ENCODE data around the gene ACOT7.
A peak's percentile ranks its signal among the peaks of the same experiment; 100 is the strongest.

The ACOT7 gene

GRCh38 chr1:6360117-6360496 is 33.5 kb downstream of the ACOT7 start:
- no peak for DNase-seq

DNA sequence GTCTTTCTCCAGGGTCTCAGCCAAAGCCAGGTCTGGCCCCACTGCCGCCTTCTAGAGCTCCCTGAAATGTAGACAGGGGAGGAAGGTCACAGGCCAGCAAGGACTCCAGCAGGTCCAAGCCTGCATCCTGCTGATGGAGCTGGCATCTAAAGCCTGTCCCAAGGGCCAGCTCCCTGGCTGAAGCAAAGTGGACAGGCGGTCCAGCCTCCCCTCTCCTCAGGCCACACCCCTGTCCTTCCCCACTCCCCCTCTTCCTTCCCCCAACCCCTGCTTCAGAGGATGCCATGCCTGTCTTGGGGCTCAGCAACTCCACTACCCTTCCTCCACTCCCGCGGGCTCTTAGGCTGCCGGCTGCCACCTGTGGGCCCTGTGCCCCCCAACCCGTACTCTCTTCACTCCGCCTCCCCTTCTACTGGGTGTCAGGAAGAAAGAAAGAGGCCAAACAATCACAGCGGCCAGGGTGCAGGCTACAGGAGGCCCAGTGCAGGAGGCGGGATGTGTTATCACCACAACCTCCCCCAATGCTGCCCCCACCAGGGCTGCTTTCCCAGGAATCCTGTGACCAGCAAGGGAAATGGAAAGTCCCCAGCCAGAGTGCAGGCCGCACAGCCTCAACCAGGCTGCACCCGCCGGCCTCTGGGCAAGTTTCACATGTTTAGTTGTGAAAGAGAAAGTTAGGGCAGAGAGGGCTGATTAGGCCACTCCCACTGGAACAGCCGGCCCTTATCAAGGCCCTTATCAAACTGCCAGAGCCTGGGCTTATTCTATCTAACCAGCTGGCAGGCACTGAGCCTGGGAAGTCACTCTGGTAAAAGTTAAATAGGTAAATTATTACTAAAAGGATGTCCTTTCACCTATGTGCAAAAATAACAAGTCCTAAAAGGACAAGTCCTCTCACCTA is 34.1 kb downstream of the ACOT7 start:
- peak; percentile 20 for DNase-seq

GRCh38 chr1:6358757-6359201 is 34.8 kb downstream of the ACOT7 start:
- DNase-seq, result peak; percentile 38

- no peak for DNase-seq
Observed at GRCh38 chr1:6358144-6358624, 35.4 kb downstream of the ACOT7 start.

DNA sequence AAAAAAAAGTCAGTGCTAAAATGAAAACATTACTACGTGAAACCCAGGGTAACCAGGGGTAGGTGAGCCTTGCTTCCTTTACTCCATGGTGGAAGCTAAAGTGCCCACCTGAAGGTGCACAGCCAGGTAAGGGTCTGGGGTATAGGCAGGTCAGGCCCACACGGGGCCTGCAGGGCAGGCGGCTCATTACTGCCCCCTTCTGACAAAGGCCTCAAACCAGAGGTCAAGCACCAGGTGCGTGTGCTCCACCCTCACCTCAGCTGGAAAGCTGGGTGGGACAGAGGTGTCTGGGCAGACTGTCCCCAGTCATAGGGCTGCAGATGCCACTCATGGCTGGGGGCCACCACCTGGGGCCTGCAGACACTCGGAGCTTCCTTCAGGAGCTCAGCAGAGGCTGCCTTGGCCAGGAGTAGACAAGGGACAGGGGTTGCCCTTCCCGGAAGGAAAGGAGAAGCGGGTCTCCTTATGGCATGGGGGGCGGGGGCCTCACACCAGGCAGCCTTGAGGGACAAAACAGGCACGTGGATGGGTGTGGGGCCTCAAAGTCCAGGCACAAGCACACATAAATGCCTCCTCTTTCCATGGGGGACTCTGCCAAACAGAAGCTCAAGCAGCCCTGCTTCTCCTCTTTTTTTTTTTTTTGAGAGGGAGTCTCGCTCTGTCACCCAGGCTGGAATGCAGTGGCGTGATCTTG is 36.2 kb downstream of the ACOT7 start:
- DNase-seq, result no peak

GRCh38 chr1:6355621-6356020 is 37.9 kb downstream of the ACOT7 start:
- no peak for DNase-seq

GRCh38 chr1:6354659-6355317 is 38.8 kb downstream of the ACOT7 start:
- DNase-seq, result no peak

GRCh38 chr1:6353955-6354658 is 39.5 kb downstream of the ACOT7 start:
- no peak for DNase-seq

- no peak for DNase-seq
Observed at GRCh38 chr1:6353619-6353954, 40.0 kb downstream of the ACOT7 start.

DNA sequence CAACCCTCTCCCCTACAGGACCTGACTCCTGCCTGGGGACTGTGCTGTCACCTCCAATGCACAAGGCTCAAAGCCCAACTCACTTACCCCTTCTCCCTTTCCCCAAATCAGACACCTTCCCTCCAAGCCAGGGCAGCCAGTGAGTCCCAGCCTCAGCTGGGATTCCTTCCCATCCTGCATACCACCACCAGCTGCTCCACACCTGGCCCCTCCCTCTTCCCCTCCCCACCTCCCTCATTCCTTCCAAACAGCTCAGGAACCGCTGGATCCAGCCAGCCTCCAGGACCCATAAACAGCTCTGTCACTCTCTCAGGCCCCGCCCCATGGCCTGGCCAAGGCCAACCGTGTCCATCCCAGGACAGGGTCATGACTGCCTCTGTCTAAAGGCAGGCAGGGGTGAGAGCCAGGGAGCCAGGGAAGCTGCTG is 41.4 kb downstream of the ACOT7 start:
- no peak for DNase-seq

DNA sequence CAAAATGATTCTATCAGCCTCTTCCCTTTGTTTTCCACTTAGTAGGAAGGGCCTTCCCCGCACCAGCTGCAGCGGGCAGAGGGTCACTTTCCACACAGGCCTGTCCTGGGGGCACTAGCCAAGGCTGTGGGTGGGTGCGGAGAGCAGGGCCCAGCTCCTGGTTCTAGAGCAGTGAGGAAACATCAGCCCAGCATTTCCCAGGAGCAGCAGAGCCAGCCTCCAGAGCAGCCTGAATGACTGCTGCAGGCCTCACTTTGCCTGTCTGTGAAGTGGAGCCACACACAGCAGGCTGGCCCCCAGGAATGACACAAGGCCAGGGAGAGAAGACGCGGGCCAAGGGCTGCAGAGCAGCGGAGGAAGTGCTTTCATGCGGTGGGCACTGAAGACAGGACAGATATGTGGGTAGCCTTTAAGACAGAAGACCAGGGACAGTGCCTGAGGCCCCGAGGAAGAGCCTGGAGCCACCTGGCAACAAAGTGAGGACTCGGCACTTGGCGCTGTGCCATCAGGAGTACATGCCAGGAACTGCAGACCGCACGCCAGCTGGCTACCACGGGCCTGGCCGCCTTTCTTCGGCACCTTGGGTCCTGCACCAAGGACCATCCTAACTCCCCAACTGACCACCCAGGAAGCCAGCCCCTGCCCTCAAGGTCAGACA is 42.0 kb downstream of the ACOT7 start:
- no peak for DNase-seq

DNA sequence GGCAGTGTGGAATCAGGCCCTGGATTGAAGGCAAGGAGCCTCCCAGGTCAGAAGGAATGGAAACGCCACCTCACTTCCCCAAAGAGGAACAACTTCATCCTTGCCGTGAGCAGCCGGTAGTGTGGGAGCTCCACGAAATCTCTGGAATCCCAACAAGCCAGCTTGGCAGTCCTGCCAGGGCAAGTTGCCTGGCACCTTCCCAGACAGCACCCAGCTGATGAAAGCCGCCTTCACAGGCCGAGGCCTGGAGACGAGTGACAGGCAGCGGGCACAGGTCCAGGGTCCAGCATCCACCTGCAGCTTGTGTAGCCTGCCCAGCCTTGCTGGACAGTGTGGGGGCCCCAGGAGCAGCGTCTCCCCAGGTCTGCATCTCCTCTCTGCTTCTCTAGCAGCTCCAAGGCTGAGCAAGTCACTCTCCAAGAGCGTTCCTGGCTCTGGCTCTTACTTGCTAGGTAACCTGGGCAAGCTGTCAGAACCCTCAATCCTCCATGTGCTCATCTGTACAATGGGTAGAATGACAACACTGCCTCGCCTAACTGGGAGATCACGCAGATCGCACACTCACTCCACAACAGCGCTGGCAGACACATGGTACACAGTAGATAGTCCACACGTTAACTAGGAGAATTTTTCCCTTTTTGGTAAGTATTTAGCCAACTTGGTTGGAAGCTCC is 43.0 kb downstream of the ACOT7 start:
- DNase-seq, result no peak

DNA sequence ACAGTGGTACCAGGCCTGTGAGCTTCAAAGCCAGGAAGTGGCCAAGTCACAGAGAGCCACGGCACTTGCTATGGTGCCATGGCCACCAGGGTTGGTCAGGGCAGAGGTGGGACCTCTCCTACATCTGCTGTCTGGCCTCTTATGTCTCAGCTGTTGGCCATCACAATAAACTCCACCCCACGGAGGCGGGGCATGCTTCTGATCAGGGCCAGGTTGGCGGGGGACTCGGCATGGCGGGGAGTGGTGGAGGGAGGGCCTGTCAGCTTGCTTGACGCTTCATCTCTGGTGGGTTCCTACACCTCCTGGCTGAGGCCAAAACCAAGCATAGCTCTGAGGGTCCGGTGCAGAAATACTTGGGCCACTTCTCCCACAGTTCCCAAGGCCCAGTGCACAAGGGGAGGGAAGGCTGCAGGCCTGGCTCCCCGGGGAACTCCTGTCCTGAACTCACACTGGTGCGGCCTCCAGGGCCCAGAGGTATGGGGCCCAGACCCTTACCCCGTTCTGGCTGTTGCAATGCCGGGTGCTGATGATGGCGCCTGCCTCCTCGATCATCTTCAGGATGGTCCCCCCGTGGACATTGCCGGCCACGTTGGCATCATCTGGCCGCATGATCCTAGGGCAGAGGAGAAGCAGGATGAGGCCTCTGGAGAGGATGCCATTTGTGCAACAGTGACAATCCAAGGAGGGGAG is 44.2 kb downstream of the ACOT7 start:
- no peak for DNase-seq

DNA sequence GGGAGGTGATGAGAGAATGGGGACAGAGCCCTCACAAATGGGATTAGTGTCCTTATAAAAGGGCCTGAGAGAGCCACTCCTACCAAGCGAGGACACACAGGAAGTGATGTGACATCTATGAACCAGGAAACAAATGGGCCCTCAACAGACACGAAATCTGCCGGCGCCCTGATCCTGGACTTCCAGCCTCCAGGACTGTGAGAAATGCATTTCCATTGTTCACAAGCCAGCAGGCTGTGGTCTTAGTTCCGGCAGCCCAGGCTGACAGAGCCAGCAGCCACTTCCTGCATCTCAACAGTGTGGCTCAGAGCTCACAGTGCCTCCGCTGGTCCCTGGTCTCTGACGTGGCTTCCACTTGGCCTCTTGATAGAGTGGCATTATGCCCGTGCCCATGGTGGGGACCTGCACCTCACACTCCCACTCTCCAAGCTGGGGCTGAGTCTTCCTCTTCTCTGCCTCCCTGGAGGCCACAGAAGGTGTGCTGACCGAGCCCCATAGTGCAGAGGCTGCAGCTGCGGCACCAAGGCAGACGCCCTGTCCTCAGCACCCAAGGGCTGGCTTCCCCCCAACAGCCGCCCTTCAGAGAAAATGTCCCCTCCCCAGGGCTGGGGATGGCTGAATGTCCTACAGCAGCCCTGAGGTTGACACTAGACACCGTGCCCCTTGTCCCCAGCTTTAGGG is 44.9 kb downstream of the ACOT7 start:
- peak; percentile 24 for DNase-seq

DNA sequence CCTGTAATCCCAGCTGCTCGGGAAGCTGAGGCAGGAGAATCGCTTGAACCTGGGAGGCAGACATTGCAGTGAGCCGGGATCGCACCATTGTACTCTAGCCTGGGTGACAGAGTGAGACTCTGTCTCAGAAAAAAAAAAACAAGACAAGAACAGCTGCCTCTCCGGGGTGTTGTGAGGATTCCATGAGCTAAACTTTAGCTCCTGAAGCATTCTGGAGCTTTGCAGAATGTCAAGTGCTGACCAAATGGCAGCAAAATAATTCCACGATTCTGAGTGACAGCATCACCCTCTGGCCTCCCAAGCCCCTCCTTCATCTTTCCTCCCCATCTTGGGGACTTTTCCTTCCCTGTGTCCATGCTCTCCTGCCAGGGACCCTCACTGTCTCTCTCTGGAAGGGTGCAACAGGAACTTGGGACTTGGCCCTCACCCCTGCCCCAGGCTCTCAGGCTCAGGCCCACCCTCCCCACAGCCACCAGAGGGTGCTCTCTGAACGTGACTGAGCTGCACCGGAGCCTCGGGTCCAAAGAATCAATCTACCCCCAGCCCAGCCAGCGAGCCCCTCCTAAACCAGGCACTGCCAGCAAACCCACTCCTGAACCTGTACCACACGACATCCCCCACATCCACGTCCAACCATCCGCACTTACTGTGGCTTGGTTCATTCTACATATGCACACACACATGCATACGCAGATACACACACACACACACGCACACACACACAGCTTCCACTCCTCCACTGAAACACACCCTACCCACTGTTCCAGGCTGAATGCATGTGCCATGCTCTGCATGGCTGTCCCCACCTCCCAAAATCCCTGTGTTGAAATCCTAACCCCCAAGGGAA is 45.7 kb downstream of the ACOT7 start:
- DNase-seq, result peak; percentile 23

DNA sequence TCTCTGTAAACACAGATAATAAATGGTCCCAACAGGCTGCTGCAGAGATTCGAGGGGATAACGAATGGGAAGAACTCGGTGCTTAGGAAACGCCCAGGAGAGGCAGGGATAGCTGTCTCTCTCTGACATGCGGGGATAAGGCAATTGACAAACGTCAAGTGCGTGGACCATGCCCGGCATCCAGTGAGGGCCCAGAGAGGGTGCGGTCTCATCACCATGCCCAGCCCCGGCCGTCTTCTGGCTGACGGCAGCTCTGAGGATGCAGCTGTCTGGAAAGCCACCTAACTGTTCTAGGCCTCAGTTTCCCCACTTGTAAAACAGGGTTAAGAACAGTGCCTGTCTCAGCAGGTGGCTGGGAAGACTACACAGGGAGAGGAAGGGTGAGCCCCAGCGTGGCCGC is 48.1 kb downstream of the ACOT7 start:
- no peak for DNase-seq

DNA sequence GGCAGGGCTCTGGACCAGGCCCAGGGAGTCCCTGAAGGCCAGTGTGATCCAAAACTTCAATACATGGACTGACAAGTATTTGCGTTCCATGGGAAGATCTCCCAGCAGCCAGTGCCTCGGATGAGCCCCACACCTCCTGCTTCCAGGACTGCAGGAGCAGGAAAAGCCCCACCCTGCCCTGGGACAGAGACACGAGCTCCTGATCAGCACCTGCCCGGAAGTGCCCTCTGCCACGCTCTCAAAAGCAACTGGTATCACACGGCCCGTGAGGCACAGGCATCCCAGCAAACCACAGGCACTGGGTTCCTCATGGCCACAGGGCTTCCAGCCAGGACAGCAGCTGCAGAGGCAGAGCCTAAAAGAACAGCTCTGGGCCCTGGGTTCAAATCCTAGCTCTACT is 48.6 kb downstream of the ACOT7 start:
- DNase-seq, result no peak

DNA sequence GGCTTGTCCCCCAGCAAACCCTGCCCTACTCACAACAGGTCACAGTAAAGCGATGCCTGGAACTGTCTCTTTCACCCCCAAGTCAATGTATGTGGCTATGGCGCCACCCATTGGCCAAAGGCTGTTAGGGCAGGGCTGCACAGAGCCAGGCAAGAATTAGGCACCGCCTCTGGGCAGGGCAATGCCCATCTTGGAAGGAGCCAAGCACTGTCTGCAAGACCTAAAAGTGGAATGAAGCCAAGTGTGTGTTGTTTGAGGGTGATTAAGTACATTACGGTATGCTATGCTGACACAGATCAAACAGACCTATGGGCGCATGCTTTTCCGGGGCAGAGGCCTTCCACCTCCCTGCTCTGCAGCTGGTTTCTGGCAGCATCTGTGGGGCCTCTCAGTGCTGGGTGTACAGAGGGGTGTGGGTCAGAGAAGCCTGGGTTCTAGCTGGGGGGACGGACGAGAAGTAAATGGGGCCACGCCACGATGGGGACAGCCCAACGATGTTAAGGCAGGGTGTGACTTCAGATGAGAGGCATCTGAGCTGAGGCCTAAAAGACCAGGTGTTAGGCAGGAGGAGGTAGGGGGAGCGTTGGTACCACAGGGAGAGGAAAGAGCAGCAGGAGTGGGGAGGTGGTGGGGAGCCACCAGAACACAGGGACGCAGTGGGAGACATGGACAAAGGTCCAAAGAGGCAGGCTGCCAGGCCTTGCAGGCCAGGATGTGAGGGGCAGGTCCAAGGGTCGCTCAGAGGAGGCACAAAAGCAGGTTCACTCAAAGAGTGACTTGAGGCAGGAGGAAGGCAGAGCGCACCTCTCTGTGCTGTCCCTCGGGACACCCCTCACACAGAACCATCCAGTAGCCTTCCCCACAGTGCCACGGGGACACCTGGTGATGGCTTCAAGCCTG is 49.8 kb downstream of the ACOT7 start:
- peak; percentile 80 for DNase-seq

All from fibroblast of skin of scalp (primary cell).